SK-N-SH (cell line): ENCODE measurements around the gene MAP3K6. TPM values are rescaled to one million over a fixed set of nuclear protein-coding genes. Genes with fewer than 3 reads are reported as not detected.
"Not testable (repeated sequence)": the region's sequence is repeated elsewhere in the genome, so short reads cannot be mapped to it uniquely, and the experiment has no call there.

Source experiments
- CTCF ChIA-PET: fragments of 300-600, 350-600 bp; formaldehyde crosslinking; extraction: SDS; loops from one replicate; lab custom pipeline; 2021; lab: Yijun Ruan, JAX
- POLR2A ChIA-PET: fragments of 350-600 bp; sonication (Branson Sonifier 250); formaldehyde crosslinking; extraction: SDS; loops from one replicate; lab custom pipeline; 2020; ENCODE audit warnings: antibody characterized with exemption, inconsistent platforms; lab: Yijun Ruan, JAX
- DNase-seq: peaks from one replicate; pipeline ENCODE4 v3.0.0; 2012
- H2AFZ ChIP-seq: fragments of 200-600 bp; sonication (generic); 2 replicates; pipeline ENCODE4 v1.8.1; 2016; ENCODE audit warnings: antibody characterized with exemption, mild to moderate bottlenecking, low read depth
- H3F3A ChIP-seq: fragments of 200-600 bp; sonication (generic); replicated peaks from 2 replicates; pipeline ENCODE3; 2016; ENCODE audit warnings: antibody characterized with exemption, mild to moderate bottlenecking; ENCODE audit not compliant: insufficient read depth
- H3K27ac ChIP-seq, 2 experiments: fragments of 200-500 bp in 1 of 2; fragments of 200-600 bp in 1 of 2; sonication (Bioruptor generic) in 1 of 2; sonication (generic), shearing (Covaris generic) in 1 of 2; 2 replicates each; pipeline versions ENCODE4 v1.5.1 to v1.6.1; 2014 to 2016; ENCODE audit warnings: low read depth in 2 of 2, inconsistent platforms in 1 of 2, low read length in 1 of 2, mild to moderate bottlenecking in 1 of 2, mixed read lengths in 1 of 2
- H3K27me3 ChIP-seq: fragments of 200-600 bp; sonication (generic), shearing (Covaris generic); 2 replicates; pipeline ENCODE4 v1.6.1; 2016; ENCODE audit warnings: mixed run types; ENCODE audit not compliant: insufficient read depth
- H3K36me3 ChIP-seq, 2 experiments: fragments of 200-500 bp in 1 of 2; fragments of 200-600 bp in 1 of 2; sonication (Bioruptor generic) in 1 of 2; sonication (generic) in 1 of 2; replicated peaks in 1 of 2; 2 replicates each; pipeline versions ENCODE3 to v1.5.1; 2014 to 2016; ENCODE audit warnings: low read length in 1 of 2, mild to moderate bottlenecking in 1 of 2; ENCODE audit not compliant: insufficient read depth in 2 of 2, control insufficient read depth in 1 of 2
- H3K4me1 ChIP-seq, 2 experiments: fragments of 200-500 bp in 1 of 2; fragments of 200-600 bp in 1 of 2; sonication (Bioruptor generic) in 1 of 2; sonication (generic), shearing (Covaris generic) in 1 of 2; 2 replicates each; pipeline versions ENCODE4 v1.5.1 to v1.6.1; 2014 to 2016; ENCODE audit warnings: low read depth in 1 of 2, low read length in 1 of 2, mixed run types in 1 of 2; ENCODE audit not compliant: insufficient read depth in 2 of 2, control insufficient read depth in 1 of 2
- H3K4me2 ChIP-seq: fragments of 200-600 bp; sonication (generic), shearing (Covaris generic); 2 replicates; pipeline ENCODE4 v1.6.1; 2017; ENCODE audit warnings: mixed run types
- H3K4me3 ChIP-seq, 2 experiments: fragments of 200-500 bp in 1 of 2; fragments of 200-600 bp in 1 of 2; sonication (Bioruptor generic) in 1 of 2; sonication (generic), shearing (Covaris generic) in 1 of 2; 2 replicates each; pipeline versions ENCODE4 v1.5.1 to v1.8.1; 2014 to 2016; ENCODE audit warnings: low read depth in 2 of 2, inconsistent platforms in 1 of 2, low read length in 1 of 2, mild to moderate bottlenecking in 1 of 2, mixed read lengths in 1 of 2, moderate library complexity in 1 of 2
- H3K79me2 ChIP-seq: fragments of 200-600 bp; sonication (generic); 2 replicates; pipeline ENCODE4 v1.8.1; 2017; ENCODE audit warnings: mild to moderate bottlenecking; ENCODE audit not compliant: insufficient read depth
- H3K9ac ChIP-seq: fragments of 200-600 bp; sonication (generic); 2 replicates; pipeline ENCODE4 v1.6.1; 2017; ENCODE audit warnings: mixed run types
- H3K9me2 ChIP-seq: fragments of 200-600 bp; sonication (generic); 2 replicates; pipeline ENCODE4 v1.6.1; 2017; ENCODE audit warnings: mixed run types
- H3K9me3 ChIP-seq: fragments of 200-600 bp; sonication (generic); 2 replicates; pipeline ENCODE4 v1.6.1; 2017; ENCODE audit warnings: mixed run types, mild to moderate bottlenecking, moderate library complexity
- H4K20me1 ChIP-seq: fragments of 200-600 bp; sonication (generic); 2 replicates; pipeline ENCODE4 v1.6.1; 2017; ENCODE audit warnings: mild to moderate bottlenecking, mixed run types; ENCODE audit not compliant: insufficient read depth
- CHD2 ChIP-seq: fragments of 150-350 bp; IDR thresholded peaks from 2 replicates; pipeline ENCODE4 v1.6.1; 2018; ENCODE audit warnings: low read length; ENCODE audit not compliant: partially characterized antibody
- CTCF ChIP-seq: fragments of 200-600 bp; sonication (generic); IDR thresholded peaks from 2 replicates; pipeline ENCODE4 v1.6.1; 2017; ENCODE audit warnings: antibody characterized with exemption, mild to moderate bottlenecking, moderate library complexity
- EP300 ChIP-seq, 2 experiments: IDR thresholded peaks; 2 replicates each; pipeline versions ENCODE4 v1.4.0 to v1.6.1; 2012; ENCODE audit warnings: borderline replicate concordance in 1 of 2, low read depth in 1 of 2, low read length in 1 of 2
- FOXM1 ChIP-seq: IDR thresholded peaks from 2 replicates; pipeline ENCODE4 v1.4.0; 2012; ENCODE audit warnings: low read depth, mild to moderate bottlenecking
- JUND ChIP-seq: IDR thresholded peaks from 2 replicates; pipeline ENCODE4 v1.4.0; 2012
- MEF2A ChIP-seq: IDR thresholded peaks from 2 replicates; pipeline ENCODE4 v1.4.0; 2012; ENCODE audit warnings: low read depth, borderline replicate concordance
- RAD21 ChIP-seq: IDR thresholded peaks from 2 replicates; pipeline ENCODE4 v1.6.1; 2012; ENCODE audit warnings: mild to moderate bottlenecking, low read length
- RXRA ChIP-seq: IDR thresholded peaks from 2 replicates; pipeline ENCODE4 v1.4.0; 2012; ENCODE audit warnings: low read depth, mild to moderate bottlenecking, borderline replicate concordance
- SIN3A ChIP-seq: IDR thresholded peaks from 2 replicates; pipeline ENCODE4 v1.6.1; 2012; ENCODE audit warnings: low read depth, mild to moderate bottlenecking, low read length, moderate library complexity, borderline replicate concordance
- SMC3 ChIP-seq: IDR thresholded peaks from 2 replicates; pipeline ENCODE4 v1.6.1; 2012; ENCODE audit warnings: low read depth, low read length, improper control_type of control experiment
- TAF1 ChIP-seq: IDR thresholded peaks from 2 replicates; pipeline ENCODE4 v1.6.1; 2012; ENCODE audit warnings: low read depth, mild to moderate bottlenecking, low read length, moderate library complexity, borderline replicate concordance
- TCF12 ChIP-seq: IDR thresholded peaks from 2 replicates; pipeline ENCODE4 v1.4.0; 2012
- YY1 ChIP-seq: IDR thresholded peaks from 2 replicates; pipeline ENCODE4 v1.4.0; 2012; ENCODE audit warnings: low read depth, mild to moderate bottlenecking
- WGBS: methylation state at CpG from one replicate; pipeline ENCODE4 v1.1.6; 2017; ENCODE audit warnings: low lambda C conversion rate; 5-methylcytosine and 5-hydroxymethylcytosine counted together
- polyA plus RNA-seq, 3 experiments: library from polyadenylated mRNA; depleted of rRNA; stranded (reverse); fragments of >200 nt; gene quantifications; 2 replicates each; pipeline ENCODE4 v1.2.3, GENCODE V29; 2012

MAP3K6 gene
- polyA plus RNA-seq, 1 of the 3 experiments (the other 2 are of a cell fraction), result 17.3 TPM

GRCh38 chr1:27388337-27389005 is 21.7 kb upstream of the MAP3K6 start:
- Histone ChIP-seq H3K79me2 (peaks cover 9% of the 10 kb centered on the region; the same call in 1 of the 2 replicates), H3K9me2 (no peaks in the 10 kb centered on the region), H2AFZ (no peak overlapping the region), H3K27ac (no peak overlapping the region), H4K20me1 (no peaks in the 10 kb centered on the region), H3K9ac (no peak overlapping the region), H3F3A (no peaks in the 10 kb centered on the region), H3K9me3 (no peaks in the 10 kb centered on the region), H3K4me1 (peaks cover 0 to 20% of the 10 kb centered on the region in 2 experiments; a peak in 2 of 4 replicates), H3K4me3 (no peak overlapping the region; a peak in 1 of 4 replicates), H3K36me3 (no peaks in the 10 kb centered on the region), H3K27me3 (no peaks in the 10 kb centered on the region; the same call in 1 of the 2 replicates)
- peak; percentile 74 for DNase-seq
- POLR2A ChIA-PET, result no interaction called here
- CTCF ChIA-PET, result interaction anchor here (0.6 to 20.0 kb wide), 22 partner anchors 8 to 316 kb away, joined by 3 to 731 read pairs (median 4); partner anchors contain the start of gene MAP3K6
- WGBS, result 36% methylated on average over 5 of the region's 5 CpGs
- TF ChIP-seq SIN3A (no peak), FOXM1 (no peak), EP300 (IDR thresholded peaks at IDR 0.05; ENCODE audit: borderline replicate concordance in 1 of 2, low read depth in 1 of 2, low read length in 1 of 2) (no peak), MEF2A (no peak), TCF12 (no peak), SMC3 (peak; percentile 88), JUND (no peak), CHD2 (no peak), RXRA (no peak), RAD21 (peak; percentile 84), CTCF (peak; percentile 82), YY1 (no peak), TAF1 (no peak)
- TF ChIP-seq, all 33 proteins: peak for 3
- H3K4me2 ChIP-seq, result no peak overlapping the region

GRCh38 chr1:27384797-27385196 is 18.0 kb upstream of the MAP3K6 start:
- H3K4me3 ChIP-seq, H3K79me2 ChIP-seq, H3K9ac ChIP-seq, H3K27ac ChIP-seq, H2AFZ ChIP-seq, H3K36me3 ChIP-seq, H4K20me1 ChIP-seq, H3K27me3 ChIP-seq, H3K9me3 ChIP-seq, DNase-seq, H3K9me2 ChIP-seq, H3K4me2 ChIP-seq, H3F3A ChIP-seq: not testable (repeated sequence)
- ChIA-PET CTCF (interaction anchor here (0.8 to 20.0 kb wide), 7 partner anchors 11 to 283 kb away, joined by 3 to 731 read pairs (median 23); partner anchors contain the start of gene MAP3K6), POLR2A (interaction anchor here (1.2 kb wide), 1 partner anchor 84 kb away, joined by 5 read pairs; no protein-coding TSS in a partner anchor)
- WGBS, result 73% methylated on average over 3 of the region's 3 CpGs
- H3K4me1 ChIP-seq, result peaks cover 0 to 10% of the 10 kb centered on the region in 2 experiments; a peak in 1 of 4 replicates
